ENCODE measurements around the gene PHACTR3.
"Not testable (repeated sequence)": the region's sequence is repeated elsewhere in the genome, so short reads cannot be mapped to it uniquely, and the experiment has no call there.

The PHACTR3 gene

DNA sequence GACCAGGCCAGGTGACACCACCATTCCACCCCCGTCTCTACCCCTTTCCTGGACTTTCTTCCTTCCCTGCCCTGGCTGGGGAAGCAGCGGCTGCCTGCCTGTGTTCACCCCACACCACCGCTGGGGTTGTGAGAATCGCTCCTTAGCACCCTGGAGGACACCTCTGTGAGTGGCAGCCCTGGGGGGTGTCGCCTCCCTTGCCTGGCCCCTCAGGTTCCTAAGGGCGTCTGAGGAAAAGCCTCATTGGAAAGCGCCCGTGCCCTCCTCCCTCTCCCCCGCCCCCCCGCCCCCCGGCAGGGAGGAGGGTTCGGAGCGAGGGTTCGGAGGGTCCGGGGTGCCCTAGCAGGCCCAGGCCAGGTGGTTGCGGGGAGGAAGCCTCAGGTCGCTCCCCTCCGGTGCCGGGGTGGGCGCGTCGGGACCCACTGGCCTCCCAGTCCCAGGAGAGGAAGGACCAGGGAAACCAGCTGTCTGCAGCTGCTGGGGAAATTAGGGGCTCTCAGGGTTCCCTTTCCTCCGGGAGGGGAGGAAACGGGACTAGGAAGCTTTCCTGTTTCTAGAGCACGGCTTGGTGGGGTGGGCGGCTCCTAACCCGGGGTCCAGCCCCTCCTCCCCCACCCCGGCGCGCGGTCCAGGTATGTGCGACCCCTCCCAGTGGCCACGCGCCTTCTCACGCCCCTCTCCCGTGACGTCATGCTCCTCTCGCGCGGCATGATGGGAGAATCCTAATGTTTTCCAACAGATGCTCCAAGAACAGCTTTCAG lies at the start of gene PHACTR3:
Gene PHACTR3, plus strand, starts transcription at position 760 of the 761 bp plus-strand sequence. CDS start 475 bp downstream, outside the sequence.
- Histone ChIP-seq H2AFZ (ENCODE audit: low read length) (no peak within 1 kb of the TSS), H3K9me2 (replicated peaks; ENCODE audit: insufficient read depth, low read length) (no peaks in the 10 kb centered on the region), H3K4me3 (ENCODE audit: low read length) (no peak within 1 kb of the TSS), H3K36me3 (replicated peaks; ENCODE audit: insufficient read depth, low read length) (no peaks in the 10 kb centered on the region), H3K27me3 (replicated peaks; ENCODE audit: insufficient read depth, low read length) (peaks cover 91% of the 10 kb centered on the region), H3K79me2 (ENCODE audit: low read length) (no peaks in the 10 kb centered on the region), H3K9ac (ENCODE audit: low read length) (no peak within 1 kb of the TSS), H3K9me3 (replicated peaks; ENCODE audit: insufficient read depth, low read length) (no peaks in the 10 kb centered on the region), H3K4me1 (ENCODE audit: low read length) (no peaks in the 10 kb centered on the region), H3K4me2 (ENCODE audit: low read depth, low read length) (no peak within 1 kb of the TSS), H3K27ac (ENCODE audit: low read length) (no peak within 1 kb of the TSS), H3F3A (ENCODE audit: insufficient read depth, low read length) (no peaks in the 10 kb centered on the region), H4K20me1 (ENCODE audit: insufficient read depth, low read length) (no peaks in the 10 kb centered on the region)
- TF ChIP-seq, protein P1, sequence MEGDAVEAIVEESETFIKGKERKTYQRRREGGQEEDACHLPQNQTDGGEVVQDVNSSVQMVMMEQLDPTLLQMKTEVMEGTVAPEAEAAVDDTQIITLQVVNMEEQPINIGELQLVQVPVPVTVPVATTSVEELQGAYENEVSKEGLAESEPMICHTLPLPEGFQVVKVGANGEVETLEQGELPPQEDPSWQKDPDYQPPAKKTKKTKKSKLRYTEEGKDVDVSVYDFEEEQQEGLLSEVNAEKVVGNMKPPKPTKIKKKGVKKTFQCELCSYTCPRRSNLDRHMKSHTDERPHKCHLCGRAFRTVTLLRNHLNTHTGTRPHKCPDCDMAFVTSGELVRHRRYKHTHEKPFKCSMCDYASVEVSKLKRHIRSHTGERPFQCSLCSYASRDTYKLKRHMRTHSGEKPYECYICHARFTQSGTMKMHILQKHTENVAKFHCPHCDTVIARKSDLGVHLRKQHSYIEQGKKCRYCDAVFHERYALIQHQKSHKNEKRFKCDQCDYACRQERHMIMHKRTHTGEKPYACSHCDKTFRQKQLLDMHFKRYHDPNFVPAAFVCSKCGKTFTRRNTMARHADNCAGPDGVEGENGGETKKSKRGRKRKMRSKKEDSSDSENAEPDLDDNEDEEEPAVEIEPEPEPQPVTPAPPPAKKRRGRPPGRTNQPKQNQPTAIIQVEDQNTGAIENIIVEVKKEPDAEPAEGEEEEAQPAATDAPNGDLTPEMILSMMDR (IDR thresholded peaks at IDR 0.05; ENCODE audit: low read length) = no peak
- TF ChIP-seq EZH2 (optimal IDR thresholded peaks at IDR 0.05; ENCODE audit: low read depth, low read length) (no peak), EZH2phosphoT487 (IDR thresholded peaks at IDR 0.05; ENCODE audit: low read length) (no peak)
- no peak for DNase-seq

DNA sequence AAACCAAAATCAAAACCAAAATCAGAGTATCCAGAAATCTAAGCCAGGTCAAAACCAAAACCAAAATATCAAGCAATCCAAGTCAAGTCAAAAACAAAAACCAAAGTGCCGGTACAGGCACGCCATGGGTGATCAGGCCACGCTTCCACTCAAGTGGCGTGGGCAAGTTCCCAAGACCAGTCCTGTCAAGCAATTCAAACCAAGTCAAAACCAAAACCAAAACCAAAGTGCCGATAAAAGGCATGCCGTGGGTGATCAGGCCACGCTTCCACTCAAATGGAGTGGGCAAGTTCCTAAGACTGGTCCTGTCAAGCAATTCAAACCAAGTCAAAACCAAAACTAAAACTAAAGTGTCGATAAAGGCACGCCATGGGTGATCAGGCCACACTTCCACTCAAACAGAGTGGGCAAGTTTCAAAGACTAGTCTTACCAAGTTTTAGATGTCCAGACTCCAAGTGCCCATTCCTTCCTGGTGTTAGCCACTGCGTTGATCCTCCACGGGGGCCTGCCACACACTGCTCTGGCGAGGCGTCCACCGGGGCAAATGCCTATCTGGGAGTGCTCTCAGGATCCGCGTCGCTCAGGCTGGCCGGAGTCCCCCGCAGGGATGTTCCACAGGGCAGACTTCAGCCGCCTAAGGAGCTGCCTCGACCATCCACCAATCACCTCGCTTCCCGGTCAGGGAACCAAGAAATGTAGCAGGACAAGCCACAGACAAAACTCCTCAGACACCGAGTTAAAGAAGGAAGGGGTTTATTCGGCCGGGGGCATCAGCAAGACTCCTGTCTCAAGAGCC lies 46.4 kb upstream of the PHACTR3 start:
- DNase-seq; H3K27ac ChIP-seq (ENCODE audit: low read length); H4K20me1 ChIP-seq (ENCODE audit: insufficient read depth, low read length); H3K4me1 ChIP-seq (ENCODE audit: low read length); H3K9me3 ChIP-seq (replicated peaks; ENCODE audit: insufficient read depth, low read length); H3K79me2 ChIP-seq (ENCODE audit: low read length); H3K9me2 ChIP-seq (replicated peaks; ENCODE audit: insufficient read depth, low read length); H3F3A ChIP-seq (ENCODE audit: insufficient read depth, low read length); H3K36me3 ChIP-seq (replicated peaks; ENCODE audit: insufficient read depth, low read length): not testable (repeated sequence)
- H3K9ac ChIP-seq (ENCODE audit: low read length) = 0 out of 2 replicates have a peak overlapping the region, but pooled peaks have one; percentile 10
- peak overlapping the region; percentile 39 for H3K4me3 ChIP-seq (ENCODE audit: low read length)
- H2AFZ ChIP-seq (ENCODE audit: low read length) = peak overlapping the region; percentile 61
- peaks cover 16% of the 10 kb centered on the region for H3K27me3 ChIP-seq (replicated peaks; ENCODE audit: insufficient read depth, low read length)
- peak overlapping the region; percentile 55; the same call in 1 of the 2 replicates for H3K4me2 ChIP-seq (ENCODE audit: low read depth, low read length)

DNA sequence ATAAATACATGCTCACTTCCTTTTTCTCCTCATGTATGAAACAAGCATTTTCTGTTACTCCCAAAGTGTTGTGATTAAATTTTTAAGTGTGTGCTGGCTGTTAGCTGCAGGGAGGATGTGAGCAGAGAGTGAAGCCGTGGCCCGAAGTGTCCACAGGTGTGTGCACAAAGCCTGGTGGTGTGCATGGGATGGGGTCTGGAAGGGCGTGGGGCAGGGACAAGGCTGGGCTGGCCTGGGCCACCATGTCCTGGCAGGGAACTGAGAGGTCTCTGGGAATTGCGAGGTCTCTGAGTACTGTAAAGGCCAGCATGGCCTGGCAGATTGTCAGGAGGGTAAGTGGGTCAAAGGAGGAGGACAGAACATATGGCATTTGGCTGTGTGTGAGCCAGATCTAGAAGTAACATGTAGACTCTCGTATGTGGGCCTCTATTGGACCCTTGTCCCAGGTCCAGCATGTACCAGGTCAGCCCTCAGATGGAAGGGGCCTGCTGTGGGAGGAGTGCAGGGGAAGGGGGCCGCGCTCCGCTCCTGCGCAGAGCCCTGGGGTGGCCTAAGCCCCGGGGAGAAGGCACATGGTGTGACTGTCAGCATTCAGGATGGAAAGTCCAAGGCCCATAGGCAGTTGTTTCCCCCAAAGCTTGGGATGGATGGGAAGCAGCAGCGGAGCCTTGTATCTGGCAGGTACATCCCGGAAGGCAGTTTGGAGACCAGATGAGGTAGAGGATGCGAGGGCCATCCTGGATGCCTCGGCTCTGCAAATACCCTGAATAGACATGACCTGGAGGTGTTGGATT lies 45.1 kb upstream of the PHACTR3 start:
- H3K4me2 ChIP-seq (ENCODE audit: low read depth, low read length) = no peak overlapping the region
- H3F3A ChIP-seq (ENCODE audit: insufficient read depth, low read length) = no peaks in the 10 kb centered on the region
- no peak for DNase-seq
- no peak overlapping the region for H3K4me3 ChIP-seq (ENCODE audit: low read length)
- H3K36me3 ChIP-seq (replicated peaks; ENCODE audit: insufficient read depth, low read length) = no peaks in the 10 kb centered on the region
- no peak overlapping the region for H3K27ac ChIP-seq (ENCODE audit: low read length)
- H3K79me2 ChIP-seq (ENCODE audit: low read length) = no peaks in the 10 kb centered on the region
- H3K4me1 ChIP-seq (ENCODE audit: low read length) = no peaks in the 10 kb centered on the region
- no peaks in the 10 kb centered on the region for H3K9me2 ChIP-seq (replicated peaks; ENCODE audit: insufficient read depth, low read length)
- no peaks in the 10 kb centered on the region for H3K9me3 ChIP-seq (replicated peaks; ENCODE audit: insufficient read depth, low read length)
- H3K27me3 ChIP-seq (replicated peaks; ENCODE audit: insufficient read depth, low read length) = peaks cover 29% of the 10 kb centered on the region
- no peak overlapping the region for H3K9ac ChIP-seq (ENCODE audit: low read length)
- no peak overlapping the region for H2AFZ ChIP-seq (ENCODE audit: low read length)
- TF ChIP-seq EZH2phosphoT487 (IDR thresholded peaks at IDR 0.05; ENCODE audit: low read length) = no peak
- TF ChIP-seq, protein P1 (IDR thresholded peaks at IDR 0.05; ENCODE audit: low read length) = no peak
- no peak for TF ChIP-seq EZH2 (optimal IDR thresholded peaks at IDR 0.05; ENCODE audit: low read depth, low read length)
- no peaks in the 10 kb centered on the region for H4K20me1 ChIP-seq (ENCODE audit: insufficient read depth, low read length)

Measured in MM.1S (cell line).